NB4 (cell line): ENCODE data around the gene TAF5L.

Experiments used
- DNase-seq: peaks from one replicate; pipeline ENCODE4 v3.0.0; 2010; ENCODE audit warnings: low read depth
- H3K4me3 ChIP-seq: one replicate; pipeline ENCODE4 v1.5.1; 2011; ENCODE audit warnings: mild to moderate bottlenecking, low read depth, low read length, moderate library complexity
- CTCF ChIP-seq: IDR thresholded peaks from one replicate; pipeline ENCODE4 v1.5.1; 2012; ENCODE audit warnings: low read depth, low read length
- MAX ChIP-seq: IDR thresholded peaks from 2 replicates; pipeline ENCODE4 v1.6.1; 2011; ENCODE audit warnings: low read depth, low read length
- MYC ChIP-seq: IDR thresholded peaks from 2 replicates; pipeline ENCODE4 v1.6.1; 2011; ENCODE audit warnings: low read depth, low read length
- POLR2A ChIP-seq: IDR thresholded peaks from 2 replicates; pipeline ENCODE4 v1.6.1; 2011; ENCODE audit warnings: mild to moderate bottlenecking; ENCODE audit not compliant: insufficient read length; ENCODE audit errors: extremely low read depth

The TAF5L gene

DNA sequence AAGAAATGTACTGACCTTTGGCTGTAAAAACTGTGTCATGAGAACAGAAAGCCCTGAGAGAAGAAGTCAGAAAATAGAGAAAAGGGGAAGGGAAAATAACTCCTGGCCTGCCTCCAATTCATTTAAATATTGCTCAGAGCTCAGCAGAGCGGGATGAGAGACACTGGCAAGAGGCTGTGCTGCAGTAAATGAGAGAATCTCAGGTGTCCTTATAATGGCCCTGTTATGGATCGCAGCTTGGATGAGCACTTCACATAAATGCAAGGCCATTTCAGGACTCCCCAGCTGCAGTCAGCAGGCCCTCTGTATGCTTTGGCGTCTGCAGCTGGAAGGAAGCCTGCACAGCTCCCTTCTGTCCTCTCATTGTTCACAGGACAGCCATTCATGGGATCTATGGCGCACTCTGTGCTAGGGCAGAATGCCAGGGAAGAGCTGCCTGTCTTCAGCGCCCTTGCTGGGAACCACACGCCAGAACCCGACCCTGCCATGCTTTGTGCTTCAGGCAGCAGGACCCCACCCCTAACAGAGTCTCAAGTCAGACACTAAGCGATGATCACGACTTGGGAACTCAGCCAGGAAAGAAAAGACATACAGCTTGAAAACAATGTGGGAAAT is 46.8 kb downstream of the TAF5L start:
- DNase-seq = peak; percentile 45
- no peak overlapping the region for H3K4me3 ChIP-seq
- TF ChIP-seq MAX = no peak

DNA sequence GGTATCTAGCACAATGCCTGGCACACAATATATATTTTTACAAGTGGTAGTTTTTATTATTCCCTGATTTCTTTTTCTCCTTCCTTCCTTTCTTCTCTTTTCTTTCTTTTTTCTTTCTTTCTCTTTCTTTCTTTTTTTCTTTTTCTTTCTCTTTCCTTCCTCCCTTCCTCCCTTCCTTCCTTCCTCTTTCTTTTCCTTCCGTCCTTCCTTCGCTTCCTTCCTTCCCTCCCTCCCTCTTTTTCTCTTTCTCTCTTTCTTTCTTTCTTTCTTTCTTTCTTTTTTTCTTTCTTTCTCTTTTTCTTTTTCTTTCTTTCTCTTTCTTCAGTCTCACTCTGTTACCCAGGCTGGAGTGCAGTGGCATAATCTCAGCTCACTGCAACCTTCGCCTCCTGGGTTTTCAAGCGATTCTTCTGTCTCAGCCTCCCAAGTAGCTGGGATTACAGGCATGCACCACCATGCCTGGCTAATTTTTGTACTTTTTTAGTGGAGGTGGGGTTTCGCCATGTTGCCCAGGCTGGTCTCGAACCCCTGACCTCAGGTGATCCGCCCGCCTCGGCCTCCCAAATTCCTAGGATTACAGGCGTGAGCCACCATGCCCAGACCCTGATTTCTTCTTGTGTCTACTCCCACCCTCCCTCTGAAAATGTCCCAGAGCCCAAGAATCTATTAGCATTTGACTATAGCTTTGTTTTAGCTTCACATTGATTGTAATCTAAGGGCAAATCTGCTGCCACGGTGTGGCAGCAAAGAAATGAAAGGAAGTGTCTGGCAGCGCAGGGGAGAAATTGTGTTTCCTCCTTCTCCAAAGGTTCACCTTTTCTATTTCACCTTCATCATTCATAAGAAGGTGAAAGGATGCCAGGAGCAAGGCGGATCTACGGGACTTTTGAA is 47.5 kb downstream of the TAF5L start:
- TF ChIP-seq MYC = no peak
- H3K4me3 ChIP-seq = no peak overlapping the region
- DNase-seq = no peak

- DNase-seq = no peak
- TF ChIP-seq CTCF = no peak
- no peak for TF ChIP-seq MYC
- no peak for TF ChIP-seq MAX
- no peak for TF ChIP-seq POLR2A
- H3K4me3 ChIP-seq = no peak overlapping the region
Observed at GRCh38 chr1:229574679-229575442, 51.1 kb downstream of the TAF5L start.

DNA sequence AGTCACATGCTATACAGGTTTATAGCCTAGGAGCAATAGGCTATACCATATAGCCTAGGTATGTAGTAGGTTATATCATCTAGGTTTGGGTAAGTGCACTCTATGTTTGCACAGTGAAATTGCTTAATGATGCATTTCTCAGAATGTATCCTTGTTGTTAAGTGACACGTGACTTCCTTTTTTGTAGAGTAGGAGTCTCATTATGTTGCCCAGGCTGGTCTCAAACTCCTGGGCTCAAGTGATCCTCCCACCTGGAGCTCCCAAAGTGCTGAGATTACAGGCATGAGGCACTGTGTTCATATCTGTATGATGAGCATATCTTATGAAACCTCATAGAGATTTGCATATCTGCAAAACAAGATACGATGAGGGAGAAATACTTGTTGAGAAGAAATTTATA is 53.6 kb downstream of the TAF5L start:
- H3K4me3 ChIP-seq = no peak overlapping the region
- DNase-seq = peak; percentile 46
- TF ChIP-seq MAX (peak; percentile 31; the same call in 1 of the 2 replicates), MYC (no peak)

GRCh38 chr1:229570891-229571516 is 54.9 kb downstream of the TAF5L start:
- TF ChIP-seq MAX (no peak), MYC (no peak), CTCF (no peak), POLR2A (no peak)
- no peak for DNase-seq
- H3K4me3 ChIP-seq = no peak overlapping the region

DNA sequence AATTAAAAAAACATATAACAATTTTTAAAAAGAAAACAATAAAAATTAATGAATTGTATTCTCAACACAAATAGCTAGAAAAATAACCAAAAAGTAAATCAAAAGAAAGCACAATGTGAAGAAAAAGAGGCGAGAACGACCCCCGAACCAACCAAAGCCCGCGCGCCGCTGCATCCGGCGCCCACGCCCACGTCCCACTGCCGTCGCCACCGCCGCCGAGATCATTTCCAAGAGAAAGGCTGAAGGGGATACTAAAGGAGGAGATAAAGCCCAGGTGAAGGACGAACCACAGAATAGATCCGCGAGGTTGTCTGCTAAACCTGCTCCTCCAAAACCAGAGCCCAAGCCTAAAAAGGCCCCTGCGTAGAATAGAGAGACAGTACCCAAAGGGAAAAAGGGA is 55.6 kb downstream of the TAF5L start:
- TF ChIP-seq MYC = no peak
- TF ChIP-seq MAX = no peak
- no peak for TF ChIP-seq POLR2A
- TF ChIP-seq CTCF = no peak
- no peak overlapping the region for H3K4me3 ChIP-seq
- DNase-seq = no peak
